Fibroblast of lung (primary cell): ENCODE data around the gene UPB1. TPM values are rescaled to one million over a fixed set of nuclear protein-coding genes. Genes with fewer than 3 reads are reported as not detected.
A peak's percentile ranks its signal among the peaks of the same experiment; 100 is the strongest.

Source experiments
- DNase-seq, 2 donors: peaks; one replicate each; pipeline versions ENCODE4 v3.0.0 to v3.0.0-alpha.2; 2010; ENCODE audit warnings: low read depth in 2 of 2
- H2AFZ ChIP-seq: 2 replicates; pipeline ENCODE4 v1.5.1; 2012; ENCODE audit warnings: low read length, control low read depth, inconsistent platforms
- H3K27ac ChIP-seq: 2 replicates; pipeline ENCODE4 v1.5.1; 2011; ENCODE audit warnings: low read length, control low read depth; ENCODE audit not compliant: insufficient read depth
- H3K27me3 ChIP-seq: 2 replicates; pipeline ENCODE4 v1.5.1; 2011; ENCODE audit warnings: mild to moderate bottlenecking, low read length; ENCODE audit not compliant: control insufficient read depth, insufficient read depth
- H3K36me3 ChIP-seq: 2 replicates; pipeline ENCODE4 v1.5.1; 2011; ENCODE audit warnings: low read length; ENCODE audit not compliant: control insufficient read depth, insufficient read depth
- H3K4me1 ChIP-seq: 2 replicates; pipeline ENCODE4 v1.5.1; 2011; ENCODE audit warnings: low read length; ENCODE audit not compliant: control insufficient read depth, insufficient read depth; ENCODE audit errors: extremely low read depth
- H3K4me2 ChIP-seq: 2 replicates; pipeline ENCODE4 v1.5.1; 2011; ENCODE audit warnings: low read length, control low read depth; ENCODE audit not compliant: insufficient read depth; ENCODE audit errors: extremely low read depth
- H3K4me3 ChIP-seq, 4 experiments: fragments of 200-600 bp in 1 of 4; sonication (generic) in 1 of 4; replicated peaks in 1 of 4; 2 replicates each; pipeline ENCODE4 v1.5.1; 2011 to 2016; ENCODE audit warnings: low read length in 4 of 4, low read depth in 3 of 4, mild to moderate bottlenecking in 3 of 4, control low read depth in 2 of 4, inconsistent platforms in 1 of 4, mixed read lengths in 1 of 4; ENCODE audit not compliant: insufficient read depth in 1 of 4; ENCODE audit errors: control extremely low read depth in 1 of 4
- H3K79me2 ChIP-seq: 2 replicates; pipeline ENCODE4 v1.5.1; 2012; ENCODE audit warnings: mild to moderate bottlenecking, low read length, inconsistent platforms; ENCODE audit not compliant: control insufficient read depth, insufficient read depth
- H3K9ac ChIP-seq: 2 replicates; pipeline ENCODE4 v1.5.1; 2011; ENCODE audit warnings: mild to moderate bottlenecking, low read length, control low read depth; ENCODE audit not compliant: insufficient read depth
- H3K9me3 ChIP-seq: 2 replicates; pipeline ENCODE4 v1.5.1; 2012; ENCODE audit warnings: low read depth, low read length; ENCODE audit not compliant: control insufficient read depth, insufficient read depth
- H4K20me1 ChIP-seq: 2 replicates; pipeline ENCODE4 v1.5.1; 2011; ENCODE audit warnings: low read length; ENCODE audit not compliant: control insufficient read depth, insufficient read depth; ENCODE audit errors: extremely low read depth
- EZH2 ChIP-seq: IDR thresholded peaks from 2 replicates; pipeline ENCODE4 v1.5.1; 2012; ENCODE audit warnings: low read length, control low read depth, mild to moderate bottlenecking; ENCODE audit errors: missing control alignments
- polyA plus RNA-seq, 2 donors: library from polyadenylated mRNA; depleted of rRNA in 1 of 2; stranded (reverse) in 1 of 2; unstranded in 1 of 2; fragments of >200 nt; gene quantifications; 2 replicates each; pipeline ENCODE4 v1.2.1, GENCODE V29; 2011 to 2012; ENCODE audit warnings: missing spikeins in 1 of 2
- total RNA-seq: library from RNA; depleted of rRNA; stranded (reverse); fragments of >200 nt; gene quantifications from 2 replicates; pipeline ENCODE4 v1.2.1, GENCODE V29; 2014
- TF ChIP-seq, protein P1 (sequence below), 2 donors: IDR thresholded peaks in 1 of 2; conservative IDR thresholded peaks in 1 of 2; 1 replicate in 1 of 2; 2 replicates in 1 of 2; pipeline ENCODE4 v1.5.1; 2011 to 2012; ENCODE audit warnings: low read length in 2 of 2, control low read depth in 1 of 2, inconsistent platforms in 1 of 2, low read depth in 1 of 2, mild to moderate bottlenecking in 1 of 2

Gene UPB1
- total and polyA plus RNA-seq, 2 donors (not counting 1 experiment from before 2014, with no cell fraction given) = 0.05 TPM; not detected in 1

DNA sequence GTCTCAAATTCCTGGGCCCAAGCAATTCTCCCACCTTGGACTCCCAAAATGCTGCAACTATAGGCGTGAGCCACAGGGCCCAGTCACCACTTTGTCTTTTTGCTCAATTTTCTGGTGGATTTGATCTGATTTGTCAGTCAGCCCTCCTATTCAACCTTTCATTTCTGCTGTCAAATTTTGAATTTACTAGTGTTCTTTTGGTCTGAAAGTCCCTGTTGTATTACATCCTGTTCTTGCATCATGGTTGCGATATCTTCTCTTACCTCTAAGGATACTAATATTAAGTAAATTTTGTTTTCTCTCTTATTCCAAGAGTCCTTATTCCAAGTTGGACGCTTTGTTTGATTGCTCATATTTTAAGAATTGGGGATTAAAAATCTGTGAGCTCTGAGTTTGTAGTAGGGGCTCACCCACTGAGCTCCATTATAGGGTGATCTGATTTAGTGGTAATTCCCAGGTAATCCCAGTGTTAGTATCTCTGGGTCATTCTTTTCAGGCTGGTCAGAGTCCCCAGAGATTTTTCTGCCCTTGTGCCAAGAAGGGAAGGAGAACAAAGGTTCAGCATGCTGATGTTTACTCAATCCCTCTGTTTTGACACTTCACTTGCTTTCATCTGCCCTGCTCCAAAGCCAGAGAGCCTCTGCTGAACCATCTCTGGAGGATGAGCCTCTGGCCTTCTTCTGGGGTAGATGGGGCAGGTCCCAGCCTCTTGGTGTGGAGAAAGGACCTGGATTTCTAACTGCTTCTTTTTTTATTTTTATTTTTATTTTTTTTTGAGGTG, 10.0 kb downstream of the UPB1 start:
- no peaks in the 10 kb centered on the region for H3K9me3 ChIP-seq
- no peaks in the 10 kb centered on the region for H3K79me2 ChIP-seq
- H2AFZ ChIP-seq = no peak overlapping the region
- no peaks in the 10 kb centered on the region for H3K36me3 ChIP-seq
- TF ChIP-seq EZH2 = no peak
- TF ChIP-seq, protein P1, sequence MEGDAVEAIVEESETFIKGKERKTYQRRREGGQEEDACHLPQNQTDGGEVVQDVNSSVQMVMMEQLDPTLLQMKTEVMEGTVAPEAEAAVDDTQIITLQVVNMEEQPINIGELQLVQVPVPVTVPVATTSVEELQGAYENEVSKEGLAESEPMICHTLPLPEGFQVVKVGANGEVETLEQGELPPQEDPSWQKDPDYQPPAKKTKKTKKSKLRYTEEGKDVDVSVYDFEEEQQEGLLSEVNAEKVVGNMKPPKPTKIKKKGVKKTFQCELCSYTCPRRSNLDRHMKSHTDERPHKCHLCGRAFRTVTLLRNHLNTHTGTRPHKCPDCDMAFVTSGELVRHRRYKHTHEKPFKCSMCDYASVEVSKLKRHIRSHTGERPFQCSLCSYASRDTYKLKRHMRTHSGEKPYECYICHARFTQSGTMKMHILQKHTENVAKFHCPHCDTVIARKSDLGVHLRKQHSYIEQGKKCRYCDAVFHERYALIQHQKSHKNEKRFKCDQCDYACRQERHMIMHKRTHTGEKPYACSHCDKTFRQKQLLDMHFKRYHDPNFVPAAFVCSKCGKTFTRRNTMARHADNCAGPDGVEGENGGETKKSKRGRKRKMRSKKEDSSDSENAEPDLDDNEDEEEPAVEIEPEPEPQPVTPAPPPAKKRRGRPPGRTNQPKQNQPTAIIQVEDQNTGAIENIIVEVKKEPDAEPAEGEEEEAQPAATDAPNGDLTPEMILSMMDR (conservative IDR thresholded peaks at IDR 0.05 in 1 of 2, IDR thresholded peaks at IDR 0.05 in 1 of 2; ENCODE audit: low read depth in 1 of 2, low read length in 2 of 2) = no peak
- no peak overlapping the region for H3K9ac ChIP-seq
- H3K27ac ChIP-seq = no peak overlapping the region
- H3K4me2 ChIP-seq = no peak overlapping the region
- H3K27me3 ChIP-seq = no peaks in the 10 kb centered on the region
- no peaks in the 10 kb centered on the region for H4K20me1 ChIP-seq
- H3K4me1 ChIP-seq = peaks cover 2% of the 10 kb centered on the region
- H3K4me3 ChIP-seq = no peak overlapping the region
- DNase-seq = no peak

DNA sequence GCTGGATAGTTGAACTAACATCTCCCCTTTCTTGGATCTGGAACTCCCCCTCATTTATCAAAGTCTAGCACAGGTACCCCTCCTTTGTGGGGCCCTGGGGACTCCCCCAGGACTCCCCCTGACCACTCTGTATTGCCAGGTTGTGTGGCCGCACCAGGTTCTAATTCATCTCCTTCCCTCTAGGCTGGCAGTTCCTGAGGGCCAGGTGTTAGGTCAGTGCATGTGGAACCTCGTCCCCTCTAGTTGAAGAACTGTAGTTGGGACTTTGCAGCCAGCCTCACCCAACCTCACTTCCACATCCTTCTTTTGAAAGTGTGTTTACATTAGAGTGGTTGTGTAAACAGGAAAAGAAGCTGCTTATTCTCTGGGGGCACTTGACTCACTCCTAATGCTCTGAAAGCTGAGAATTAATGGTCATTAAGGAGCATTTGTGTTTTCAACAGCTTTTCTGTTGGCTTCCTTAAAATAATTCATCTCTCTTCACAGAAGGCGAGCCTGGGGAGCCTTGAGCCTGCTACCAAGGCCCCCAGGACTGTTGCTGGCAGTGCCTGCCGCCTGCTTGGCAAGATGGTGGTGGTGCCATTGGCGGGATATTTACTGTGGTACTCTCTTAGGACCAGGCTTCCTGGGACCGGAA, 11.8 kb downstream of the UPB1 start:
- H2AFZ ChIP-seq = no peak overlapping the region

DNA sequence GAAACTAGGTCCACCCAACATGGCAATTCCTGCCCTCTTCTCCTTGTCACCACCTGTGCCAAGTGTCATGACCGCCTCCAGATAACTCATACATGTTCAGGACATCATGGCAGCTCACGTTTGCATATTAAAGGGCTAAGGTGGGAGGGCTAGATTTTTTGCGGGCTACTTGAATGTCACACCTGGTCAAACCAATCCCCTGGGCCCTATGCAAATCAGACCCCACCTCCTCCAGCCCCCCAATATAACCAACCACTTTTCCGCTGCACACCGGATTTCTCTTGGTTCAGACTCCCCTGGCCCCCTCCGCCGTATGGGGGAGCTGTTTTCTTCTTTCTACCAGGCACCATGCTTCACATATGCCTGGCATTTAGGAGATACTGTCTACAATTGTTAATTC, 12.6 kb downstream of the UPB1 start:
- Histone ChIP-seq H3K27me3 (no peaks in the 10 kb centered on the region), H3K79me2 (no peaks in the 10 kb centered on the region), H2AFZ (no peak overlapping the region), H3K4me3 (no peak overlapping the region), H3K27ac (no peak overlapping the region), H4K20me1 (no peaks in the 10 kb centered on the region), H3K4me2 (no peak overlapping the region), H3K36me3 (no peaks in the 10 kb centered on the region), H3K9ac (no peak overlapping the region), H3K9me3 (no peaks in the 10 kb centered on the region), H3K4me1 (peaks cover 12% of the 10 kb centered on the region)
- no peak for DNase-seq
- no peak for TF ChIP-seq EZH2
- TF ChIP-seq, protein P1 (conservative IDR thresholded peaks at IDR 0.05 in 1 of 2, IDR thresholded peaks at IDR 0.05 in 1 of 2; ENCODE audit: low read depth in 1 of 2, low read length in 2 of 2) = no peak

More for the DNA sequence above, 11.8 kb downstream of the UPB1 start:
- no peak overlapping the region for H3K27ac ChIP-seq
- no peak overlapping the region for H3K9ac ChIP-seq
- H3K4me1 ChIP-seq = peaks cover 12% of the 10 kb centered on the region
- no peaks in the 10 kb centered on the region for H3K9me3 ChIP-seq
- H3K4me2 ChIP-seq = no peak overlapping the region
- H3K79me2 ChIP-seq = no peaks in the 10 kb centered on the region
- no peaks in the 10 kb centered on the region for H3K27me3 ChIP-seq
- no peaks in the 10 kb centered on the region for H4K20me1 ChIP-seq
- H3K36me3 ChIP-seq = no peaks in the 10 kb centered on the region
- TF ChIP-seq, protein P1 (conservative IDR thresholded peaks at IDR 0.05 in 1 of 2, IDR thresholded peaks at IDR 0.05 in 1 of 2; ENCODE audit: low read depth in 1 of 2, low read length in 2 of 2) = no peak
- TF ChIP-seq EZH2 = no peak
- DNase-seq = peak; percentile 20 to 21
- no peak overlapping the region for H3K4me3 ChIP-seq
